A204.1 (cell line): ENCODE results near the gene ACOT7.

ENCODE experiments used
- FAIRE-seq: peaks from 2 replicates; lab custom pipeline; 2012; peaks lifted over from hg19 to GRCh38; lab: Jason Lieb, UNC

Gene ACOT7

DNA sequence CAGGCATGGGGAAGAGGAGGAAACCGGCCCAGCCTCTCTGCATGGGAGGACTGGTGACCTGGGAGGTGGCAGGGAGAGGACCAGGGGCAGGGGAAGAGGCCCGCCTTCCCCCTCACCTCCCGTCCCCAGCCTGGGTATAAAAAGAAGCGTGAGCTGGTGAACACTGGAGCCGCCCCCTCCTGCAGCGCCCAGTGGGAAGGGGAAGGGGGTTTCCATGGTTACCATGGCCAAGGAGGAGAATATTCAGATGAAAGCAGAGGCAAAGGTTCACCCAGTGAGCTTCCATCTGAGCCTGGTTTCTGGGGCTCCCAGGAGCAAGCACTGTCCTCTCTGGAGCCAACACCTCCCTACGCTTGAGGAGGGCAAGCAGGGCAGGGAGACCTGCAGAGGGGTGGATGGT lies 54.9 kb downstream of the ACOT7 start:
- no peak for FAIRE-seq

DNA sequence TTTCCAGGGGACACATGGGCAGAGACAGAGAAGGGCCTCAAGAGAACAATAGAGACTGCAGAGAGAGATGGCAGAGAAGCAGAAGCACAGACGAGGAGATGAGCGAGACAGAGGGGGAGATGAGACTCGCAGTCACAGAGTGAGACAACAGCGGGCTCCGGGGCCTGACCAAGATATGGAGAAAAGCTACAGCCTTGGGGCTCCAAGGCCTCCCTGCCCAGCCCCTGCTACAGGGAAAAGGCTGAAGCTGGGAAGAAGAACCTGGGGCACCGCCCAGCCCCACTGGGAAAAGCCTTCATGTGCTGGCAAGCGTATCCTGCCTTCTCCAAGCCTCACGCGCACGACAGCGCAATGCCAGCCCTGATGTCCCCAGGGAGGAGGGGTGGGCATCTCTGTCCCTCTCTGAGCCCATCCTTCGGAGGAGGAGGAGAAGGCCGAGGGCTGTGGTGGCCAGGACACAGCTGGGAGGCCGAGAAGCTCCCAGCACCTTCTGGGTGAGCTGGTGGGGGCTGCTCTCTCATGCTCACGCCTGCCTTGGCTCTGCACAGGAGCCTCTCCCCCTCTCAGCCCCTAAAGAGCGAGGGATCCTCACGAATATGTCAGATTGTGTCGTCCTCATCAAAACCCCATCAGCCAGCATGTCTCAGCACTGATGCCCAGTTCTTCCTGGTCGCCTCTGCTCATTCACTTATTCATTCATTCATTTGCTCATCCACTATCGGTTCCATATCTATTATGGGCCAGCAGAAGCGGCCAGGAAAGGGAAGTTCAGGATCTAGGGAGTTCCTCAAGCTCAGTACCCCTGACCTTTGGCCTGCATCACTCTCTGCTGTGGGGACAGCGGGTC lies 56.6 kb downstream of the ACOT7 start:
- no peak for FAIRE-seq

DNA sequence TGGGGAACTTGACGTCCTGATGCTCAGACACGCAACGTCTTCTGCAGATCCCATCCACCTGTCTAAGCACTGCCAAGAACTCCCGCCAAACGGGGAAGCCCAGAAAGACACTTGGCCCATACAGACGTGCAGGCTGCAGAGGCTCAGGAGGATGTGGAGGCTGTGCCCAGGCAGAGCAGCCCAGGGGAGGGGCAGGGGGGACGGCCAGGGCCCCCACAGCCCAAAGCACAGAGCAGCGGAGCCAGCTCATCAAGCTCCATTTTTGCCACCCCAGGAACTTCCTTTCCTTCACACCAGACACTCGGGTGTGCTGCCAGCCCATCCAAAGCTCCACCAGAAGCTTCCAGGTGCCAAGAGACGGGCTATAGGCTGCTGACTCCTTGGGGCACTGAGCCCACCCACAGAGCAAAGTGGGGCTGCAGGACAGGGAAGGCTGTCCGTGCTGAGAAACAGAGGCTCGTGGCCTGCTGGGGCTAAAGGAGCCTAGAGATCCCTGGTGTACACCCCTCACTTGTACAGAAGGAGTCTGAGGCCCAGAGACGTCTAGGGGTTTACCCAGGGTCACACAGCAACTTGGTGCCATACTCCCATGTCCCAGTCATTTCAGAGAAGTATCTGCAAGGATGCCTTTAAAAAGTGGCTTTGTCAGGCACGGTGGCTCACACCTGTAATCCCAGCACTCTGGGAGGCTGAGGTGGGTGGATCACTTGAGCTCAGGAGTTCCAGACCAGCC lies 59.1 kb downstream of the ACOT7 start:
- FAIRE-seq: no peak

DNA sequence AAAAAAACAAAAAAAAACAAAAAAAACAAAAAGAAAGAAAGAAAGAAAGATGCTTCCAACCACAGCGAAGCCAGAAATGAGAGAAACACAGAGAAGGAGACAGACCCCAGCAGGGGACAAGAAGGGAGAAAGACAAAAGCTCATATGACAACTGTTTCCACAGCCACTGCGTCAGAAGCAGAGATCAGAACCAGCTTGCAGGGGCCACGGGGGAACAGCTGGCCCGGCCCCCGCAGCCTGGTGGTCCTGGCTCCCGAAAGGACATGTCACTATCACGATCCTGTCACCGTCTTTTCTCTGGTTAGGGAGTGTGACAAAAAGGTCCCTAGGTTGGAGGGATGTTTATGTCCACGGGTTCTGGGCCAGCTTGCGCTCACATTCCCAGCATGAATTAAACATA lies 60.7 kb downstream of the ACOT7 start:
- no peak for FAIRE-seq

DNA sequence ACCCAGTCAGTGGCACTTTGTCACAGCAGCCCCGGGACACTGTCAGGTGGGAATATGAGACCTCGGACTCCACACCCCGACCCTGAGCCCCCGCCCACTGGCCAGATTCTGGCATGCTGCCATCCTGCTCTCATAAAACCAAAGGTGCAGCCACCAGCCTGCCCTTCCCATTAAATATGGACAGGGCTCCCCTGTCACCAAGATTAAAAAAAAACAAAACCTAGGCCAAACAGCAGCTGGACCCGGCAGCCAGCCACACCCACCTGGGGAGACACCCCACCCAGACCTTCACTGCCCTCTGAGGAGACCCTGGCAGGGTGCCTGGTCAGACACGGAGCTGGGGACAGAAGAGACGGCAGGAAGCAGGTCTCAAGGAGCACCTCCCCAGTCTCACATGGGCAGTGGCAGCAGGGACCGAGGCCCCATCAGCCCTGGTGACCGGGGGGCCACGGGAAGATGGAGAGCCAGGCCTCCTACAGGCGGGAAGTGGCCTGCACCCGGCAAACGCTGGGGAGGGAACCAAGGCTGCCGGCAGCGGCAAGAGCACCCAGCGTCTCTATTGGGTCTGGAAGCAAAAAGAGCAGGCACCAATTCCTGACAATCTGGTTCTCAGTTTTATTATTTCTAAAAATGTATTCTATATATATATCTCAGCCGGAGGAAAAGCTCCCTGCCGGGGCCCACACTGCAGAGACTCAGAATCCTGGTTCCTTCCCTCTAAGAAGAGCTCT lies 61.9 kb downstream of the ACOT7 start:
- FAIRE-seq: no peak

DNA sequence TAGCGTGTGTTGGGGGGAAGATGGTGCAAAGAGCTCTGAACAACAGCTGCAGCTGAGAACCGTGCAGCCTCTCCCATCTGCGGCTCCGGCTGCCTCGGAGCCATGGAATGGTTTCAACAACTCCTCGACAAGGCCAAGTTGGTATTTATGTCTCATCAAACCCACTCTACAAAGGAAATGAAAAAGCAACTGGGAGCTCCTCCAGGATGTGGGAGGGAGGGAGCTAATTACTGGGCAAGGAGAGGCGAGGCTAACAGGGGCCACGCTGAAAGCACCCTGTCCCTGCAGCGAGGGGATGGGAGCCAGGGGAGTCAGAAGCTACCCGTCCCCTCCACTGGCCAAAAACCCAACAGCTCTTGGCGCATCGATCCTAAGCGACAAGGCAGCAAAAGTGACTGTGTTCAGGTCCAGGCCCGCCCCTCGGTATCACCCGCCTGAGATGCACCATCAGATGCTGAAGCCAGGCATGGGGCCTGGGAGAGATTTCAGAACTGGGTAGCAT lies 63.1 kb downstream of the ACOT7 start:
- FAIRE-seq: no peak

DNA sequence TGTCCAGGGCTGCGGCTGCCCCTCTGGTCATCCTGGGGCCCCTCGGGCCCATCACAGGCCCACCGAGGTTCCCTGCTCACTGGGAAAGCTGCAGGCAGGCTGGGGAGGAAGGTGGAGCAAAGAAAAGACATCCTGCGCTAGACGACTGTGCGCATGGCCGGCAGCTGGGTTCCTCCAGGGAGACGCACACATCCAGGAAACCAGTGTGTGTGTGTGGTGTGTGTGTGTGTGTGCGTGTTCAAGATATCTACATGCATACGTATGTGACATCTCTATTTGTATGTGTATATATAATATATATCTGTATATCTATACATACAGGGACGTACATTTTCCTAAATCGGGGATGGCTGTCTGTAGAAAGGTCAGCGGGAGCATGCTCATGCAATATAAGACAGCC lies 63.7 kb downstream of the ACOT7 start:
- no peak for FAIRE-seq

DNA sequence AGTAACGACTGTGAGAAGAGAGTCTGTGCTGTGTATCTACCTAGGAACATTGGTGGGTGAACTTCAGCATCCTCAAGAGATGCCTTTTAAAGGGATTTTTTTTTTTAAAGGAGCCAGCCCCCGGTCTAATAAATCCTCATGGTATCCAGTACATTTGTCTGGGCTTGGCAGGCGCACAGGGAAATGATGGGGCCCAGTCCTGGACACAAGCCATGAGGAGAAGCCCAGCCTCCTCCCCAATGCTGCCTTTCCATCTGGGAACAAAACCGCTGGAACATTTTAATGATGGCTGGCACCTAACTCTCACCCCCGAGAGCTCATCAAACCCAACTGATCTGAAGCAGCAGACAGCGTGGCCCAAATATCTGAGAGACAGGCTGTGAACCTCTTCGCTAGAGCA lies 64.2 kb downstream of the ACOT7 start:
- FAIRE-seq: no peak

DNA sequence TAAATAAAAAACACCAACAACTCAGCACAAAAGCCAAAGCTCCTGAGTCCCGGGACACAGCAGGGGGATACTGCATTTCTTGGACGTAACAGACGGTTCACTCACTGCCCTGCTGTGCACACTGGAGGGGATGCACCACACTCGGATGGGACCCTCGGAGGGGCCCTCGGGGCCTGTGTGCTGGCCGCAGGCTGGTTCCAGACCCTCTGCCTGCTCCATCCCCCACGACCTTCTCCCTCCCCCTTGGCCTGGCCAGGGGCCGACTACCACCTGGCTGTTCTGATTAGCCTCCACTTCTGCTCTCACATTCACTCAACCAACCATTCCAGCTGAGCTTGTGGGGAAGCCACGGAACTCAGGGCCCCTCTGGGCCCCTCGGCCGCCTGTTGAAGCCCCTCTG lies 64.9 kb downstream of the ACOT7 start:
- no peak for FAIRE-seq

DNA sequence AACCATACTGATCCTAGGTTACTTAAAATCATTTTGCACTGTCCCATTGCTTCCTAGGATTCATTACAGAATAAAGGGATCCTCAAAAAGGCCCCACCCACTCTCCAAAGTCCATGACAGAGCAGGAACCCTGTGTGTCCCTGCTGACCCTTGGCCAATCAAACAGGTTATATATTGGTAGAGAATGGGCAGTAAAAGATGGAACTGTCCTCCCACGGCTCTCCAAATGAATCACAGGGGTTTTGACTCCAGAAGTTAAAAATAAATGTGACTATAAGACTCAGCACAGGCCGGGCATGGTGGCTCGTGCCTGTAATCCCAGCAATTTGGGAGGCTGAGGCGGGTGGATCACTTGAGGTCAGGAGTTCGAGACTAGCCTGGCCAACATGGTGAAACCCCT lies 65.5 kb downstream of the ACOT7 start:
- FAIRE-seq: no peak

DNA sequence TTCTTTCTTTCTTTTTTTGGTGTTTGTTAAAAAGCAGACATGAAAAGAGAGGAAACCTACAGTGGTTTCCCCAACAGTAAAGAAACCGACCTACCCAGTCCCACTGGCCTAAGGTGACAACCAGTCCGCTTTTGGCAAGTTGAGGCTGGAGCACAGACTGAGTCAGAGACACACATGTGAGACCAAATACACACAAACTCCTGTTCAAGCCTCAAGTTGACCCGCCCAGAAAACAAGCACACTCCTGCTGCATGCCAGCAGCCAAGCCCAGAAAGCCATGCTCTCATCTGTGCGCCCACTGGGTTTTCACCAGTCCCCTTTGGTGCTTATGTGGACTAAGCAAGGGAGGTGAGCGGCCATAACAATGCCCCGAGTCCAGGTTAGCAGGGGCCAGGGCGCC lies 68.1 kb downstream of the ACOT7 start:
- FAIRE-seq: no peak

DNA sequence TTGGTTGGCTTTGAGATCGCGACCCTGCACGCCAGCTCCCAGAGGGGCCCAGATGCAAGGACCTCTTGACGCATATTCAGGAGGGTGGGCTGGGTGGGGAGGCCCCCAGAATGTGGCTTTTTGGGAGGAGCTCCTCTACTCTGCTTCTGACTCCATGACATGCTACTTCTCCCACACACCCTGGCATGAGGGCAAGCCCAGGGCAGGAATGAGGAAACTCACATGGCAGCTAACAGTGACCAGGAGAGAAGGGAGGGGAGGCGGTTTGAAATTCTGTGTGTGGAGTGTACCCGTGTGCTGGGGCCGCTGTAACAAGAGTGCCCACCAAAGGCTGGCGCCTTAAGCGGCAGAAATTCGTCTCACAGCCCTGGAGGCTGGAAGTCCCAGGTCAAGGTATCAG lies 71.4 kb downstream of the ACOT7 start:
- FAIRE-seq: no peak

DNA sequence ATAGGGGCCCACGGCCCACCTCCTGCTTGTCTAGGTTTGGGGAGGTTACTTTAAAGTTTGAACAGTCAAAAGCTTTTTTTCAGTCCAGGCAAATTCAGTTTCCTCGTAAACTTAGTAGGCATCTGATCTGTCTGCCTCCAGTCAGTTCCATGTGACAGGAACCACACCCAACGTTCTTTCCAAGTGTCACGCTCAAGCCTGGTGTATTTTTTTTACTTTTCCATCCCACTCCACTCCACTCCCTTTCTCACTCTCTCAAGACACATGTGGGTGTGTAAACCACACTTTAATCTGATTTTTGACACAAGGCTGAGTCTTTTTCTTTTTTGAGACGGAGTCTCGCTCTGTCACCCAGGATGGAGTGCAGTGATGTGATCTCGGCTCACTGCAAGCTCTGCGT lies 72.4 kb downstream of the ACOT7 start:
- no peak for FAIRE-seq

DNA sequence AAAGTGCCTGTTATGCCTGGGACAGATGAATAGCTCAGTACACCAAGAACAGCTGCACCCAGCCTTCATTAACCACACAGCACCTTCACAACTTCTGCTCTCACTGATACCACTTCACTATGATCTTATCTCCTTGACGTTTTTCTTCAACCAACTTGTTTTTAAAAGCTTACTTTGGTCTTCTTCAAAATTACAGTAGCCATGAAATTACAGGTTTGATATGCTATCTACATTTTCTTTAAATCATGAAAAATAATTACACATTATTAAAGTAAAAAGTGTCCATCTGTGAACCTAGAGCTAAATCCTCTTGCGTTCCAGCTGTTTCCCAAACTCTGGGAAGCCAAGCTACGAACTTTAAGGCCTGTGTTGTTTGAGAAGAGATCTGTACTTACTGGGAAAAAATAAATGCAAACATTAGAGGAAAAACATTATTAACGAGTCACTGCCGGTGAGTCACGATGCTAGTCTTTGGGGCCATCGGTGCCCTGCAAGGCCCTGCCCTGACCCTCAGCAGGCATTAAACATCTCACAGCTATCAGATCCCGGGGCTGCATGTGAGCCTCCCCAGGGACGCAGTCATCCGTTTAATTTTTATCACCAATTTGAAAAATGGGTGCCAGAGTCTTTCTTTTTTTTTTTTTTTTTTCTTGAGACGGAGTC lies 76.3 kb downstream of the ACOT7 start:
- no peak for FAIRE-seq

DNA sequence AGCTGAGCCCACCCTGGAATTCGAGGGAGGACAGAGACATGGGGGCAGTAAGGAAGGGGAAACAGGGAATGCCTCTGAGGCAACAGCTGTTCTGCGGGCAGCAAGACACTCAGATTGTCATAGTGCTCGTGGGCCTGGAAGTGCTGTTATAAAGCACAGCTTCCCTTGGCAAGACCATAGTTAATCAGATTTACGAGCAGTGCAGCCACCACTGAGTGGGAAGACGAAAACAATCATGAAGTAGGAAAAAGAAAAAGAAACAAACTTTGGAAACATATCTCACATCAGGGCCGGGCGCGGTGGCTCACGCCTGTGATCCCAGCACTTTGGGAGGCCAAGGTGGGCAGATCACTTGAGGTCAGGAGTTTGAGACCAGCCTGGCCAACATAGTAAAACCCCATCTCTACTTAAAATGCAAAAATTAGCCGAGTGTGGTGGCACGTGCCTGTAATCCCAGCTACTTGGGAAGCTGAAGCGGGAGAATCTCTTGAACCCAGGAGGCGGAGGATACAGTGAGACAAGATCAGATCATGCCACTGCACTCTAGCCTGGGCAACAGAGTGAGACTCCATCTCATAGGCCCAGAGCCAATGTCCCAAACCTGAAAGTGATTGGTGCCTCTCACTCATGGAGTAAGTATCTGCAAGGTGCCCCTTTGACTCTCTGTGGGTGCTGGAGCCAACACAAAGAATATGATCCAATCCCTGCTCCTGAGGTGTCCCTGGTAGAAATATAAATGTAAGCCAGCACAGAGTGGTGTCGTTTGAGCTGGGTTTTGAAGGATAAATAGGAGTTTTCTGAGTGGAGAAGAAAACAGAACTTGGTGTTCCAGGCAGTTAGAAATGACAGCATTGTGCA lies 77.1 kb downstream of the ACOT7 start:
- no peak for FAIRE-seq

DNA sequence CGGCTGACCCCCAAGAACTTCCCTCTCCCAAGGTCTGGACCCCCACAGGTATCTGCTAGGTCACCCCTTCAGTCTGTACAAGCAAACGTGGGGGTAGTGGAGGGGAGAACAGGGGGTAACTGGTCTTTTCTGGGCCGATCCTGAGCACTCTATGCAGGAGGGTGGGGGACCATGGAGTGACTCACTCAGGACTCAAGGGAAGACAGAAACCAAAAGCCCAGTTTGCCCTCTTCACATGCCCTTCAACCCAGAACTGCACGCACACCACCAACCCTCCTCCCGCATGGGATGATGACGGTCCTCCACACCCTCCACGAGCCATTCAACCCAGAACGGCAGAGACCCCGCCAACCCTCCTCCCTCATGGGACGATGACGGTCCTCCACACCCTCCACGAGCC lies 79.1 kb downstream of the ACOT7 start:
- no peak for FAIRE-seq

DNA sequence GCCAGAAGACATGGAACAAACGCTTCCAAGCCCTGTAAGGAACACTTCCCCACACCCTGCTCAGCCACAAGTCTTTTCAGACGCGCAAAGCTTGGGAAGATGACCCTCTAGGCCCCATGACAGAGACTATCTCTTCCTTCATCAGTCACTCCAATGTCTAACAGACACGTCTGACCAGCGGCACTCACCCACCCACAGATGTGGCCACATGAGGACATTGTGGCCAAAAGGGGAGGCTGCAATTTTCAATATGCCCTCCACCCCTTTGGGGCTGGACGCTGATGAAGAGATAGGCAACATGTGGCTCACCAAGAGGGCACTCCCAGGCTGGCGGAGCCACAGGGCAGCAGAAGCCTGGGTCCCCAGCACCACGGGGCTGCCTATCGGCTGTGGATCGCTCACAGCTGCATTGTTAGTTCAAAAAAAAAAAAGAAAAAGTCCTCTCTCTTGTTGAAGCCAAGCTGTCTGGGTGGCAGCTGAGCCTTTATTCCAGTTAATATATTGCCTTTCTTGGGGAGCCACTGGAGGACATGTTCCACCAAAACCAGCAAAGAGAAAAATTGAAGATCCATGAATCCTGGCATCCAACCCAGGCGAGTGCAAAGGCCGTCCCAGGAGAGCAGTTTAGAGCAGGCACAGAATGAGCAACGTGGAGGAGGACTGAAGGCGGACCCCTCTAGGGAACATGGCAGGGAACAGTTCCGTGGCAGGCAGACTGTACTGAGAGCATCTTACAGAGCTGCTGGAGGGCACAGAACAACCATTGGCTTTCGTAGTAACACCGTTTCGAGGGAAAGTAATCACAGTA lies 80.0 kb downstream of the ACOT7 start:
- FAIRE-seq: no peak

DNA sequence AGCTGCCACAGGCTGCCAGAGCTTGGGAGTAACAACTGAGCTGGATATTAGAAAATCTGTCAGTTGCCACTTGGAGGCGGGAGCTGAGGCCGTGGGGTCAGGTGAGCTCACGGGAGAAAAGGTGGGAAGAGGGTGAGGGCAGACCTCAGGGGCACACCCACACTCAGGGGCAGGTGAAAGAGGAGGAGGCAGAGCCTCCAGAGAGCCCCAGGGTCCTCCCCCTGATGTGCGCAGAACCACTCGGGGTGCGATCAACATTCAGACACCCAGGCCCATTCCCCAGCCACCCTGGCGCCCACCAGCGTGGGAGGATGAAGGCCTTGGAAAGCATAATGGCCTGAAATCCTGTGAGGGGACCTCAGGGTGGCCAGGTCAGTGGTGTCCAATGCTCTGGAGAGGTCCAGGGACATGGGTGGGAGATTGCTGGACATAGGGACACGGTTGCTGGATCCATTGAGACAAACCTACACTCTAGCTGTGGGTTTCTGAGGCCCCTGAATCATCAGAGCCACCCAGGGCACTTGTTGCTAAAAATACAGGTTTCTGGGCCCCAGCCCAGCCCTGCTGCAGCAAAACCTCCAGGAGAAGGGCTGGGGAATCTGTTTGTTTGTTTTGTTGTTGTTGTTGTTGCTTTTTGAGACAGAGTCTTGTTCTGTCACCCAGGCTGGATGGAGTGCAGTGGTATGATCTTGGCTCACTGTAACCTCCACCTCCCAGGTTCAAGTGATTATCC lies 83.3 kb downstream of the ACOT7 start:
- FAIRE-seq: no peak

DNA sequence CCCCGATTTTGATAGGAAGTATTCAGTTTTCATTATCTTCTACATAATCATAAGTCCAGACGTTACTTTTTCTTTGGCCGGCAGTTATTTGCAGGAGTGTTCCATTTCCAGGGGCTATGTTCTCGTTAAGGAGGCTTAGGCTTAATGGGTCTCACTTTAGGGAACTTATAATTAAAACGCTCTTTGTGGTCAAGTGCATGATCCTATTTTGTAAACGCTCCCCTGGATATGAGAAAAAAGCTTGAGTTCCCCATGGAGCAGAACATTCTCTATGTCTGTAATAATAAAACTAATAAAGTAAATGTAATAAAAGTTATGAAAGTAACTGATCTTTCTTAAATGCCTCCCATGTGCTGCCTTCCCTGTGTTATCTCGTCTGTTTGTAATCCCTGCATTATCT lies 84.0 kb downstream of the ACOT7 start:
- no peak for FAIRE-seq

DNA sequence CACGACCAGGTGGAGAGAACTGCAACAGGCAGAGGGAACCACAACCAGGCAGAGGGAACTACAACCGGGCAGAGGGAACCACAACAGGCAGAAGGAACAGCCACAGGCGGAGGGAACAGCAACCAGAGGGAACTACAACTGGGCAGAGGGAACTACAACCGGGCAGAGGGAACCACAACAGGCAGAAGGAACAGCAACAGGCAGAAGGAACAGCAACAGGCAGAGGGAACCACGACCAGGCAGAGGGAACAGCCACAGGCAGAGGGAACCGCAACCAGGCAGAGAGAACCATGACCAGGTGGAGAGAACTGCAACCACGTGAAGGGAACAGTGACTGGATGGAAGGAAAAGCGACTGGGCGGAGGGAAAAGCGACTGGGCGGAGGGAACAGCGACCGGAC lies 85.1 kb downstream of the ACOT7 start:
- FAIRE-seq: no peak
